Dermis blood vessel endothelial cell (primary cell): Measurements from ENCODE around the gene RPS2. TPM values are rescaled to one million over a fixed set of nuclear protein-coding genes. Genes with fewer than 3 reads are reported as not detected.
A peak's percentile ranks its signal among the peaks of the same experiment; 100 is the strongest.
"Not testable (repeated sequence)": the region's sequence is repeated elsewhere in the genome, so short reads cannot be mapped to it uniquely, and the experiment has no call there.

Experiments used
- DNase-seq: peaks from one replicate; pipeline ENCODE4 v3.0.0; 2010
- total RNA-seq: library from RNA; depleted of rRNA; stranded (reverse); fragments of >200 nt; gene quantifications from 2 replicates; pipeline ENCODE4 v1.2.3, GENCODE V29; 2014

Gene RPS2
- total RNA-seq = 1,669 and 1,784 TPM in 2 replicates

DNA sequence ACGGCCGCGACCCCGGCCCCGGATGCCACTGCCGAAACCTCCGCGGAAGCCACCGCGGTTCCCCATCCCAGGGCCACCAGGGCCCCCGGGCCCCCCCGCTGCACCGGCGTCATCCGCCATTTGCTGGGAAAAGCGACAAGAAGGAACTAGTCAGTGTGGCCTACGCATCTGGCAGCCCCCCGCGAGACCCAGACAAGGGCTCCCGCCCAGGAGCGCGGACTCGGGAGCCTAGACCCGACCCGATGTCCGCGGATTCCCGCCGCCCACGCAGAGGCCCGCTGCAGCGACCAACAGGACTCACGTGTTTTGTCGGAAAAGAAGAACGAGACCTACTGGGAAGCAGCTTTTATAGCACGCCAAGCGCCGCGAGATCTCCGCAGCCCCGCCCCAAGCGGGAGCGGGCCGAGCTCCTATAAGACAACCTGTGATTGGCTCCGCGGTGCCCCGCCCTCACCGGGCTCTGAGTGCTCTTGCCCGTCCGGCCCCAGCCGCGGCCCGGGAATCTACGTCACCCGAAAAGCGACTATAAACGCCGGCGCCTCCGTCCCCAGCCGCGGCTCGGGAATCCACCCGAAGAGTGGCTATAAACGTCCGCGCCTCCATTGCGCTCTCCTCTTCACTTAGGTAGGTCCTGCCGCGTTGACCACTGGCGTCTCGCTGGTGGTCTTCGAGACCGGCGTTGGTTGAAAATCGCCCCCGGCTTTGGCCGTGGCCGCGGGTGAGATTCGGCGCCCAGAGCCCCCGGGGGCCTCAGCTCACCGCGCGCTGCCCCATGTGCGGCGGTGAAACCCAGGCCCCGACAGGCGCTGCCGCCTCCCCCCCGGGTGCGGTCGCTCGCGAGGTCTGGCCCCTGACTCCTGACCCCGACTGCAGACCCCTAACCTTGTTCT lies at the start of gene RPS2:
Gene RPS2 (minus strand): TSS at position 321 of the 890 bp plus-strand sequence. CDS start 201 bp downstream, at position 120.
- peak; percentile 99 for DNase-seq

DNA sequence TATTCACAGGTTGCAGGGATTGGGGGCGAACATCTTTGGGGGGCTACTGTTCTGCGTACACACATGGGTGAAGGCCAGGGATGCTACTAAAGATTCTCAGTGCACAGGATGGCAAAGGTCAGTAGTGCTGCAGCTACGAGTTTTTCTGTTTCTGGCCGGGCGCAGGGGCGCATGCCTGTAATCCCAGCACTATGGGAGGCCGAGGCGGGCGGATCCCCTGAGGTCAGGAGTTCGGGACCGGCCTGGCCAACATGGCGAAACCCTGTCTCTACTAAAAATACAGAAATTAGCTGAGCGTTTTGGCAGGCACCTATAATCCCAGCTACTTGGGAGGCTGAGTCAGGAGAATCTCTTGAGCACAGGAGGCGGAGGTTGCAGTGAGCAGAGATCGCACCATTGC lies 48.9 kb upstream of the RPS2 start:
- no peak for DNase-seq

DNA sequence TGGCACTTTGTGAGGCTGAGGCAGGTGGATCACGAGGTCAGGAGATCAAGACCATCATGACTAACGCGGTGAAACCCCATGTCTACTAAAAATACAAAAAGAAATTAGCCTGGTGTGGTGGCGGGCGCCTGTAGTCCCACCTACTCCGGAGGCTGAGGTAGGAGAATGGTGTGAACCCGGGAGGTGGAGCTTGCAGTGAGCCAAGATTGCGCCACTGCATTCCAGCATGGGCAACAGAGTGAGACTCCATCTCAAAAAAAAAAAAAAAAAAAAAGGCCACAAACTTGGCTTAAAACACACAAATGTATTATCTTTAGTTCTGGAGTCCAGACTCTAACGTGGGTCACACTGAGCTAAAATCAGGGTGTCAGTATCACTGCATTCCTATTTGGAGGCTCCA lies 47.1 kb upstream of the RPS2 start:
- DNase-seq = not testable (repeated sequence)

GRCh38 chr16:2009791-2010510 lies 45.3 kb upstream of the RPS2 start, which contains the start of gene ZNF598:
ZNF598 (minus strand) TSS chr16:2009821.
- DNase-seq = peak; percentile 88

GRCh38 chr16:2009164-2009711 lies 44.6 kb upstream of the RPS2 start:
- peak; percentile 24 for DNase-seq

- DNase-seq = peak; percentile 47
These were observed 44.1 kb upstream of the RPS2 start for GRCh38 chr16:2008631-2009163.

DNA sequence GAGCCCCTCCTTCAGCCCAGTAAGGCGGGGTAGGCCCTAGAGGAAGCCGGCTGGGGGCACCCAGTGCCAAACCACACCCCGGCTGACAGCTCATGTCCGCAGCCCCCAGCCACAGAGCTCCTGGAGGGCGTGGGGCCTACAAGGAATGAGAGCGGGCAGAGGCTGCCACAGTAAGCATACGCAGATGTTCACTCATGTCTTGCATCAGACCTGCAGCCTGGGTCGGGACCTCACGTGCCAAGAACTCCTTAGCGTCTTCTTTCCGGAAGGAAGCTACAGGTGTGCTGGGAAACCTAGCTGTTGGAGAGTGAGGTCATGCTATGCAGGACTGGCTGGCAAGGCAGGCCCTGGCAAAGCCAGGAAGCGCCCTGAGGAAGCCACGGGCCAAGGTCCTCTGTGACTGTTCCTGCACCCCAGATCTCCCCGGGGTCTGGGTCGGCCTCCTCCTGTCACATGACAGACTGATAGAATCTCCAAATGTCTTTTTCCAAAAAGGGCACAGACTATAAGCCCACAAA lies 43.4 kb upstream of the RPS2 start:
- peak; percentile 58 for DNase-seq

DNA sequence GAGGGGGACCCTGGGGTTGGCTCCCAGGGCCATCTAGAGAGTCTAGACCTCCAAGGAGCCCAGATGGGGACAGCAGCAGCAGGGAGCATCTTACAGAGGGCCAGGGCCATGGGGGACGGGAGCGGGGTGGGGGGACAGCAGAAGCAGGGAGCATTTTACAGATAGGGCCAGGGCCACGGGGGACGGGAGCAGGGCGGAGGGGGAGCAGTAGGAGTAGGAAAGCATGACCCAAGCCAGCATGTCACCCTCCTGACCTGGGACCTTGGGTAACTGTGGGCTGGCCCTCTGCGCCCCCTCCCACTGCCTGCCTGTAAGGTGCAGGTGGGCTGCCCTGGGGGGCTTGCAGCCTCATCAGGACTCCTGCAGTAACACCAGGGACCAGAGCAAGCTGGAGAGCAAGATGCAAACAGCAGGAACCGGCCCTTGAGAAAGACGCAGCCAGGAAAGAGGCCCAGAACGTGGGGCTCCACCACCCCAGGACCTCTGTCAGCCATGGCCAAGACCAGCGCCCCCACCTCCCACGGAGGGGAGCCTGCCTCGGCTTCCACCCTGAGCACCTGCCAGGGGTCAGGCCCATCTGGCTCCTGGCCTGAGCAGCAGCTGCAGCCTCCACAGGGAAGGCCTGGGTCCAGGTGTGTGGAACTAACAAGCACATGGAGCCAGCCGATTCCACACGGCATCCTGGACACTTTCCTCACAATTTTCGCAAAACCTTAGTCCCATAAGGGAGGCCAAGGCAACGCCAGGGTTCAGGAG lies 42.6 kb upstream of the RPS2 start:
- no peak for DNase-seq

DNA sequence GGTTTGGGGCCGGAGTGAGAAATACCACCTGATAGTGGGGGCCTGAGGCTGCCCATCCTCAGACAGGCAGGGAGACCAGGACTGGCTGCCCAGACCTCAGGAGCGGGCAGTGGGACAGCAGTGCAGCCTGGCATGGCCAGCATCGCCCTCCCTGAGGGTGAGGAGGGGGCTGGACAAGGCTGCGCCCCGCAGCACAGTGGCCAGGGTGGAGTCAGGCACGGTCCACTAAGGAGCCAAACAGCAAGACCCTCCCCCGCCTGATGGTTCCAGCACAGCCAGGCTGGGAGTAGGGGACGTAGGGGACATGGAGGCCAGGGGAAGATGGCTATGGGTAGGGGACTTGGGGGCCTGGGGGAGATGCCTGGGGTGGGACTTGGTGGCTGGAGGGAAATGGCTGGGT lies 41.7 kb upstream of the RPS2 start:
- no peak for DNase-seq

DNA sequence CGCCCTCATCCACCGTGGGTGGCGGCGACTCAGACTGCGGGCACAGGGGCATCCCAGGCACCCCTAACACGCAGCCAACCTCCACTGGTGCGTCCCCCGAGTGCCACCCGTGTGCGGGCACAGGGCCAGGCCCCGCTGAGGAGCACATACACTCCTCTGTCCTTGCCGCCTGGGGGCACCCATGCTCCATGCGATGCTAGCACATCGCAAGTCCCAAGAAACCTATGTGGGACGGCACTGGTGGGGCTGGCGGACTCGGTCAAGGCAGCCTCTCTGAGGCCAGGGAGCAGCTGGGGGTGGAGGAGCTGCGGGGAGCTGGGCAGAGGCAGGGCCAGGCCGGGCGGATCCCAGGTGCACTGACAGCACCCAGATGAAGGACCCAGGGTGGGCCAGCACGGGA lies 41.0 kb upstream of the RPS2 start:
- DNase-seq = peak; percentile 50

- no peak for DNase-seq
These were observed 40.3 kb upstream of the RPS2 start for GRCh38 chr16:2004795-2005517.

- peak; percentile 92 for DNase-seq
These were observed 39.4 kb upstream of the RPS2 start for GRCh38 chr16:2003827-2004641.

DNA sequence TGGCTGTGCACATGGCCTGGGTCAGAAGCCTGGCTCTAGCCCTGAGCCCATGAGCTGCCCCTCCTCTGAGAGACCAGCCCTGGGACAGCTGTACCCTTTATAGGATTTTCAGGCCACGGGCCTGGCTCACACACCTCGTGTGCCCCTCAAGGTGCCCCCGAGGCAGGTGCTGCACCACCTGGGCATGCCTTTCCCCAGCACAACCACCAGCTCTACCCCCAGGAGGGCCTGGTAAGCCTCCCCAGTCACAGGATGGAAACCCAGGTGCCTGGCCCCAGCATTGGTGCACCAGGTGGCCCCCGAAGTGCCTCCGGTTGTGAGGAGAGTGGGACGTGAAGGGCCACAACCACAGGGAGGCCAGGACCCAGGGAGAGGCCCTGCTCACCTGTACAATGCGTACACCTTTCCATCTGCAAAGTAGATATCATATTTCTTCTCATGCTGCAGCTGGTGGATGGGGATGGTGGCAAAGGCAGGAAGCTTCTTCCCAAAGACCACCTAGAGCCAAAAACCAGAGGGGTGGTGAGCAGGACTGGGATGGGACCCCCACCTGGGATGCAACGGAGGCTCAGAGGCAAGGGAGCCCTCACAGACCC lies 38.7 kb upstream of the RPS2 start:
- DNase-seq = no peak

DNA sequence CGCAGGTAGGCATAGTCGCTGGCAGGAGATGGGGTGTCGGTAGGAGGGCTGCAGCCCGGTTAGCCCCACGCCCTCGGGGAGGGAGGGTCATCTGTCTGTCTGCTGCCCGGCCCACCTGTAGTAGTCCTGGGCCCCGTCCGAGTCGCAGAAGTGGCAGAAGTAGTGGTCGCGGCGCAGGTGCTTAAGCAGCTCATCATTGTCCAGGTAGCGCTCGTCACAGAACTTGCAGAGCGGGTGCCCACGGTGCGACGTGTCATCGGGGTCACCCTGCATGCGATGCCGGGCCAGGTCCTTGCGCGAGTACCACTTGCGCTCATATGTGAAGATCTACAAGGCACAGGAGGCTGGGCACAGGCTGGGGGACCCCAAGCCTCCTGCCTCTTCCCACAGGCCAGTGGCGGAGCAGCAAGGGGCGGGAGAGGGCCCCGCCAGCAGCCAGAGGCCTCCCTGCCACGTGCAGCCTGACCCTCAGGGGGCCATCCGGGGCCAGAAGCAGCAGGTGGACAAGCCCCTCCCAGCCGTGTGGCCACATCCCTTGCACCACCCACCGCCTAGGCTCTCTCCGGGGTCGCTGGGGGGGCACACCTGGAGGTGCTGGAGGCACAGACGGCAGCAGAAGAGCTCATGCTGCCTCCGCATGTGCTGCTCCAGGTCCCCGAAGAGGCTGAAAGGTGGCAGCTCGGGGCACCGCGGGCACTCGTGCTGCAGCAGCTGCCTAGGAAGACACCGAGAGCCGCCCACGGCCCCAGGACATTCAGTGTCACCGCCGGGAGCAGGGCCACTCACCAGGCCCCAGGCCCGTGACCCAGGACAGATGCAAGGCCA lies 38.0 kb upstream of the RPS2 start:
- DNase-seq = no peak

GRCh38 chr16:2001456-2002355 lies 37.1 kb upstream of the RPS2 start:
- DNase-seq = no peak

- DNase-seq = no peak
These were observed 36.4 kb upstream of the RPS2 start for GRCh38 chr16:2001035-2001434.

GRCh38 chr16:1999866-2000514 lies 35.4 kb upstream of the RPS2 start:
- no peak for DNase-seq
